HG03457 (cell line): ENCODE results near the gene HOXA2.
A peak's percentile ranks its signal among the peaks of the same experiment; 100 is the strongest.

Source experiments
- ATAC-seq: cut with Tn5 transposase; IDR thresholded peaks from one replicate; pipeline ENCODE4 v1.9.1; 2021; ENCODE audit warnings: moderate number of reproducible peaks; ENCODE audit not compliant: unreplicated experiment

The HOXA2 gene

GRCh38 chr7:27100694-27101170, 1.8 kb downstream of the HOXA2 start:
- ATAC-seq: no peak

DNA sequence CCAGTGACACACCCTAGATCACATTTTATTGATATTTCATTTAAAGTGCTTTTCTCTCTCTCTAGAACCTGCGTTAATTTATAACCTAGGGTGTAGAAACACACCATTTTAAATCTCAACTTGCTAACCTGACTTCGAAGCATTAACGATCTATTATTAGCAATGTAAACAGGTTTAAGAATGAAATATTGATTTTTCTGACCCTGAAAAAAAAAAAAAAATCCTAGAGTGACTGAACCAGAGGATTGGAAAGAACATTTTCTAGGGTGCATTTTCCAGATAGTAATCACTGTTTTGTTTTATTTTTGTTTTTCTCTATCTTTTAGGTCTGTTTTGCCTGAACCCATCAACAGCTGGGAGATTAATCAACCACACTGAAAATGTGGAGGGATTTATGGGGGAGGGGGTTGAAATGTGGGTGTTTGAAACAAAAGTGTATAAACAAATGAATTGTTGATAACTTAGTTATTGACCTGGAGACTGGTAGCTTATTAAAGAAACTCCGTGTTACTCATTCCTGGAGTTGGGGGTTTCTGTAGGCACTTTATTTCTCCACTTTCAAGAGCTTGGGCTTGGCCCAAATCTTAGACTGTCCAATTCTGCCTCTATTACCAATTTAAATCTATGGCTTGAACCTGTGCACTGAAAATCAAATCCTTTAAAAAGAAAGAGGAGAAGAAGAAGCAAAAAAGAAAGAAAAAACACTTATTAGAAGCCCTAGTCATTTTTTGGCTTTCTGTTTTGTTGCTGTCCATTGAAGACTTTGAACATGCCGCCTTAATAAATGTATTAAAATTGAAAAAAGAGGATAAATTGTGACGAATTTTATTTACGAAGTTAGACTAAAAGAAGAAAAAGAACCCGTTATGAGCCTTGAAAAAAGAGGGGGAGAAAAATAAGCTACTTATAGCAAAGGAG, 2.8 kb downstream of the HOXA2 start:
- no peak for ATAC-seq

DNA sequence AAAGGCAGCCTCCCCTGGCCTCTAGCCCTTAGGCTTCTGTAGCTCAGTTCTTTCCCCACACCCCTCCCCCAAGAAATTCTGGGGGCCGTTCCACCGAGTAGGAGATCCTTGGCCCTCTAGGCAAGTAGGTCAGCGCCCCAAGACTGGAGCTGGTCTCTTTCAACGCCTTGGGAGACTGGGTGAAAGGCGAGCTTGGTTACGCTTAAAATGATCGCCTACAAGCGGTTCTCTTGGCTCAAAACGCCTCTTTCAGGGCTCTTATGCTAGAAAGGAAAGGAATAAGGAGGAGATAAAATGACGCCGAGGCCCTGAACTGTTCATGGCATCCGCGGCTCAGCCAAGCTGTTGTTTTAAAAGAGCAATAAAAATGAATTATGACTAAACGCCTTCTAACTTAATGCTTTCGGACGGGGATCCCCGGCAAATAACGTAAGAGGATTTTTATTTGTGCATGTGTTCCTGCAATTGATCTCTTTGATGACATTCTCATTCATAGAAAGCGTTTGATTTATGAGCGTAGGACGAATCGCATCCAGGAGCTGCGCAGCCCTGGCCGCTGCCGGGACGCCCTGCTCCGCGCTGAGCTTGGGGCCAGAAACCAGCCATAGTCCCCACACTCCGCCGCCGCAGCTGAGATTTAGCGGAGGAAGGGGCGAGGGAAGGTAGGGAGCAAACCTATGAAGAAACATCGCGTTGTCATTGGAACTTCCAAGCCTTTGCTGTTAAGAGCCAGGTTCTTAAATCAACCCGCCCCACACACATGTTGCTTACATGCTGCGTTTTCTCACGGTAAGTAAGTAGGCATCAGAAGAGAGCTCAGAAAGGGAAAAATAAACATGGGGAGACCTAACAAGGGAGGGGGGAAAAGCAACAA, 3.7 kb downstream of the HOXA2 start:
- ATAC-seq: no peak

DNA sequence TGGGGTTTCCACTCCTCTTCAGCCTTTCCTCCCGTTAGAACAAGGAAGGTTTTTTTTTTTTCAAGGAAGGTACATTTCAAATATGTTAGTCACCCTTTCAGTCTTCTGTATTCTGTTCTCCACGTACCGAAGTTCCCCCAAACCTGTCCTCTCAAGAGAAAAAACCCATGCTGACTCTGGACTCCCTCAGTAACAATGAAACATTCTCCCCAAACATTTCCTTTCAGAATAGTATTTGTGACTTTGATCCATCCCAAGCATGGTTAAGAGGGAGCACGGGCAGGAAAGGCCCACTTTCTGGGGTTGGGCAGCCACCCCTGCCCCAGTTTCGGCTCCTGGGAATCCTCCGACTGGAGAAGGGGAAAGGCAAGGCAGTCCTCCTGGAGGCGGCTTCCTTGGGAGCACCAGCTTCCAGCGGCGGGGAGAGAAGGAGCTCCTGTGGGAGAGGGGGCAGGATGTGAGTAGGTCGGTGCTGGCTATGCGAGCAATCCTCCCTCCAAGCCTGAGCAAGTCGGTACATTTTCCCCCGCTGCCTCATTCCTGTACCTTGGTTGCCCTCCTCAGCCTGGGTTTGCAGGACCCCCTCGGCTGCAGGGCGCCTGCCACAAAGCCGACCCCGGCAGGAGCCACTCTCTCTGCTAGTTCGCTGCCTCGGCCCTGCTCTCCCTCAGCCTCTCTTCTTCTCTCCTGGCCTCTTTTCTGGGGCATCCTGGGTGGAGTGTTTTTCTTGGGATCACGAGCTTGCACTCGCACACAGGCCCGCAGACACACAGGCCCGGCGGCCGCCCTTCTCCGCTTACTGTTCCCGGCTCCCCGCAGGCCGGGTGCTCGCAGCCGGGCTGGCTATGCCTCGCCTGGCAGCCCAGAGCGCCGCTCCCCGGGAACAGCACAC, 4.6 kb downstream of the HOXA2 start:
- no peak for ATAC-seq

DNA sequence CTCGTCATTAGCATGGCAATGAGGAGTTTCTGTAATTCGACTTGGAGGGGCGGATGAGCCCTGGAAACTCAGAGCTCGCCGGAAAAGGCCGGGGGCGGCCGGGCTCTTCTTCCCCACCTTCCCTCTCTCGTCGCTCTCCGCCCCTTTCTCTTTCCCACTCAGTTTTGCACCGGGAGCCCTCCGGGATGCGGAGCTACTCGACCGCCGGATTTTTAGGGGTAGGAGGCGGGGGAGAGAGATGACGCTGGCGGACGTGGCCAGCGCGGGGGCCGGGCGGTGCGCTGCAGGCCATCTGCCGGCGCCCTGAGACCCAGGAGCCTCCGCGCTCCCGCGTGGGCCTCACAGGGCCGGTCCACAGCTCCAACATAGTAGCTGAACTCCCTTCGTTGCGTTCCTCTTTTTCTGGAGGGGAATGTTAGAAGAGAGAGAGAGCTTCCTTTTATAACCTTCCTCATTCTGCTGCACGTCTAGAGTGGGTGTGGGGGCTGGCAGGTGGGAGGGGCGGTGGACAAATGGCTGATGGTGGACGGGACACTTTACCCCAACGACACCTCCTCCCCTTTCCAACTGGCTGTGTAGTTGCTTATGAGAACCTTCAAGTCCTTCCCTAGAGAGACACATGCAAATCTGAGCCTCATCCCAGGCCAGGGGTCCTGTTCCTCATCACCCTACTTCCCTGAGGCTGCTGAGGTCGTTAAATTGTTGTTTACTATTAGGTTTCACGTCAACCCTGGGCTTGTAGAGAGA, 5.5 kb downstream of the HOXA2 start:
- no peak for ATAC-seq

DNA sequence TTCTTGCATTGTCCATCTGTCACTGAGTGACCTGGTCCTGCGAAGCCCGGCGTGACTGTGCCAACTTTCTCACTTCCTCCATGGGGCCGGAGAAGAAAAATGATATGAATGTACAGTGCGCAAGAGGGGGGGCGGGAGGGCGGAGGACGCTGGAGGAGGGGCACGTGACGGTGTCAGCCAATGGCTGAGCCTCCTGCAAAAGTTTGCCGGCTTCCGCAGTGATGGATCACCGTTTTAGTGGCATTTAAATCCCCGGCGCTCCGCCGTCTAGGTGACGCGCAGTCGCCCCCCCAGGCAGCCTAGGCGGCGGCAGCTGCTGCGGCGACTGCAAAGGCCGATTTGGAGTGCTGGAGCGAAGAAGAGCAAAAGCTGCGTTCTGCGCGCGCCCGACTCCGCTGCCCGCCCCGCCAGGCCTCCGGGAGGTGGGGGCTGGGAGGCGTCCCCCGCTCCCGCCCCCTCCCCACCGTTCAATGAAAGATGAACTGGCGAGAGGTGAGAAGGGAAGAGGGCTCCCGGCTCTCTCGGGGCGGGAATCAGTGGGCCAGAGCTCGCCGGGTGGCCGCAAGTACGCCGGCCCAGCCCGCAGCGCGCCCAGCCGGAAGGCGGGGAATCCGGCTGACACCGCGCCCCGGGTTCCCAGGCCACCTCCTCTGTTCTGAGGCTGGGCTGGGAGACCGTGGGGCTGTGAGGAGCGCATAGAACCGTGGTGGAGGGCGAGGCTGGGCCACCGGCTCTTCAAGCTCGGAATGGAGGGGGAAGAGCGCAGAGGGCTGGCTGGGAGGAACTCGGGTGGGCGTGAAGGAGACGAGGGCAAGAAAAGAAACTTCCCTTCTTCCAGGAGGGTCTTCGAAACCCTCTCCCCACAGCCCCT, 6.4 kb downstream of the HOXA2 start, which contains the start of gene HOXA1:
Gene HOXA1 (minus strand): TSS at position 104 of the 871 bp plus-strand sequence. CDS start 88 bp downstream, at position 16.
- peak; percentile 94 for ATAC-seq

DNA sequence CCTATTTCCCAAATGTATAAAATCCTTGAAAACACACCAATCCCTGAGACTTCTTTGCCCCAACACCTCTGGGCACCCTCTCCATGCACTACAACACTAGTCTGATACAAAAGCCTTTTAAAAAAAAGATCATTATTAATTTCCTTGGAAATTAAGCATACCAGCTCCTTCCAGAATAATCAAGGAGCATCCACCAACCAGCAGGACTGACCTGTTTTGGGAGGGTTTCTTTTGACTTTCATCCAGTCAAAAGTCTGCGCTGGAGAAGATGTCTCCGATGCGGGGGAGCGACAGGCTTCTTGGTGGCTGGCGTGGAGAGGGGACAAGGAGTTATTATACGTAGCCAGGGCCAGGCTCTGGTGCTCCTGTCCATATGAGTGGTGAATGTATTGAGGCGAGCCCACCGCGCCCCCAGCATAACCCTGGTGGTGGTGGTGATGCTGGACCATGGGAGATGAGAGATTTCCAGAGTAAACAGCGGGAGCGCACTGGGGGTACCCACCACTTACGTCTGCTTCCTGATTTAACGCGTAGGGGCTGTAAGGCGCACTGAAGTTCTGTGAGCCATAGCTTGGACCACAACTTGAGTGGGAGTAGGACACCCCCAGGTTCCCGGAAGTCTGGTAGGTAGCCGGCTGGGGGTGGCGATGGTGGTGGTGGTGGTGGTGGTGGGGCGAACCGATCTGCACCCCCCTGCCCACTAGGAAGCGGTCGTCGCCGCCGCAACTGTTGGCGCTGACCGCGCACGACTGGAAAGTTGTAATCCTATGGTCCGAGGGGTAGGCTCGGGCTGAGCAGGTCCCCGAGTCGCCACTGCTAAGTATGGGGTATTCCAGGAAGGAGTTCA, 7.2 kb downstream of the HOXA2 start:
- ATAC-seq: no peak

- no peak for ATAC-seq
These were observed 8.0 kb downstream of the HOXA2 start for GRCh38 chr7:27094304-27095049.

DNA sequence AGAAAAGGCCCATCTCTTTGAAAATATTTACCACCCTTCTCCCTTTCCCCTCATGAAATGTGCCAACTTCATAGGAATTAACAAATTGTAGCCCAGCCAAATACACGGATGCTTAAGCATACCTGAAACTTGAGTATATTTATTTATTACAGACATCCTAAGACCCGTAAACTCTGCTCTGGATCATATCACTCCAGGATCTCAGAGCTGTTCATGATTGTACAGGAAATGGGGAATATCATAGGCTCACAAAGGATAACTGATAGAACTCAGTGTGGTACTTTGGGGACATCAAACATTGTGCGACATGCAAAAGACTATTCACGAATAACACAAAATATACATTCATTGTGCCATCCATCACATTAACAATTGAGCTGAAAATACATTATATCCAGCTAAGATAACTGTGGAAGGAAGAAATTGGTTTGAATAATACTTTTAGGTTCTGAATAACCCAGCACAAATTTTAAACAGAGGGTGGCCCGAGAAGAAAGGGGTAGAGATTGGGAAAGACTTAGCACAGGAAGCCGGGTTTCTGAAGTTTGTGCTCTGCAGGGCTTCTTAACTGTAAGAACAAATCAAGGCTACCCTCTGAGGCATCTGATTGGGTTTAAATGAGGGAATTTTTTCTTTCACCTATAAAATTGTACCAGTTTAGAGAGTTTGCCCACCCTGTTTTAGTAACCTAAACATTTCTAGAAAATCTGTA, 9.1 kb downstream of the HOXA2 start:
- no peak for ATAC-seq

GRCh38 chr7:27092819-27093110, 9.7 kb downstream of the HOXA2 start:
- no peak for ATAC-seq

DNA sequence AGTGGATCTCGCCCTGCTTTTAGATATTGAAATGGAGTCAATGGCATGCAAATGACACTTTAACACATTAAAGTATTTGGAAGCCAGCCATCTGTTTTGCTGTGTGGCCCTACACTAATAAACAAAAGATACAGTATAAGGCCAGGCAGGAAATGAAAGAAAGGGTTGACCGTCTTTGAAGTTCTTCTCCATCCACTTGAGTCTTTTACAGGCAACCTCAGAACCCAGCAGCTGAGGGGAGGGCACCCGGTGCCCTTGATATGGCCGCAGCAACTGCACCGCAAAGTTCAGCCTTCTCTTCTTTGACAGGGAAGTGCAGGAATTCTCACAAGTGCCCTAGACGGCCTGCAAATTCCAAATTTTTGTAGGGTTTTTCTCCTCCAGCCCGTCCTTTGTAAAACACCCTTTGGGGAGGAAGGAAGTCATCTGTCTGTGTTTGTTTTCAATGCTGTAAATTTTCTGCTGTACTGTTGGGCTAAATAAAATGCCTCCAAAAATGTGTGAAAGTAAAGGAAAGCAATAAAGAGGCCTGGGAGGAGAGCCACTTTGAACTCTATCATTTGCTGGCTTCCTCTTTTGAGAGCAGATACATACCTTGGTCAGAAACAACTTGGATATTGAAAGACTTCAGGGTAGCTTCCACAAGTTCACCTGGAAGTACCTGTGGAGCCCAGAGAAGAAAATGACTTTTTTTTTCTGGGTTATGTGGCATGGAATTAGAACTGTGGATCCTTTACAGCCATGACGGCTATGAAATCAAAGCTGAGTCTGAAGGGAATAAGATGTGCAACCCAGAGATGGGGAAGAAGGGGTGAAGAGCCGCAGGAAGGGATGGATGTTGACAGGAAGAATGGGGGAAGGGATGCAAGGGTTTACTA, 10.3 kb downstream of the HOXA2 start:
- ATAC-seq: no peak

- ATAC-seq: no peak
These were observed 11.4 kb downstream of the HOXA2 start for GRCh38 chr7:27091105-27091504.

DNA sequence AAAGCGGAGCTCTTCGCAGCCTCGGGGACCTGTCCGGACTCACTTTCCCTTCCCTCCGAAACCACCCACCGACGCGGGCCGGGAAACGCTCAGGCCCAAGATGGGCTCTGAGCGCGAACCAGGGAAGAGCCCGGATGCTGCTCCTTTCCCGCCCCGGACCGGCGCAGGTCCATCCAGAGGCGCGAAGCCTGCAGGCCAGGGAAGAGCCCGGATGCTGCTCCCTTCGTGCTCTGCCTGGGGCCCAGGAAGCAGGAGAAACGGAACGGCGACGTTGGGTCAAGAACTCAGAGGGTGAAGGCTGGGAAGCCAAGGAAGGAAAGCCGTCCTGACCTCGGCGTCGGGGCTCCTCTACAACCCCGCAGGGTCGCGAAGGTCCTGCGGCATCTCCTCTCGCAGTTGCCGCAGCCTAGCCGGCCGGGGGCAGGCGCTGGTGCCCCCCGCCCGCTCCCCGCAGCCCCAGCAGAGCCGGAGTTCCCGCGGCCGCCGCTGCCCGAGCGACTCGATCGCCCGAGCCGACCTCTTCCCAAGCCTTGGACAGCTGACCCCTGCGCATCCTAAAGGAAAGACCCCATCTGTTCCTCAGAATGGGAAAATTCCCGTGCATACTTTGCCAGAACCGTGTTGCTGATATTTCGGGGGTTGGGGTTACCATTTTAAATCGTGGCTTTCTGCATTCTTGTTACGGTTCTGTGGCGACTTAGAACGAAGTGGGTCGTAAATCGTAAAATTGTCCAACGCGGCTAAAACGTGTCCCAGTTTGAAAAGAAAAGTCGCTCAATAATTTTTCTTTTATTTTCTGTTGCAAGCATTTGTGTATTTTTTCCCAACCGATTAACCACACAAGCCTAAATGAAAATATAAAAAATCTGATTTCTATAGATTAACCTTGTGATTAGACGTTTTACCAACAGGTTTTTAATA, 14.2 kb downstream of the HOXA2 start:
- ATAC-seq: no peak

DNA sequence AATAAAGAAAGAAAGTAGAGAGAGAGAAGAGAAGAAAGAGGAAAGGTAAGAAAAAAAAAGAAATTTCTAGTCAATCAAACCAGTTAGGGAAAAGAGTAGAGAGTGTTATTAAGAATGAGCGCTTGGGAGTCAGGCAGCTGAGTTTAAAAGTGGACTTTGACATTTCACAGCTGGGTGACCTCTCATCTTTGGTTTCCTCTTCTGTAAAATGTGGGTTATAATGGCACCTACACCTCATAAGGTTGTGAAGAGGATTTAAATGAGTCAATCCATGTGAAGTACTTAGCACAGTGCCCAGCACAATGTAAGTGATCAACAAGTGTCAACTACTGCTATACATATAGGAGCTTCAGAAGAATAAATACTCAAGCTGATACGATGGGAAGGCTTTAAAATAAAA, 18.8 kb downstream of the HOXA2 start:
- no peak for ATAC-seq

GRCh38 chr7:27082171-27082570, 20.3 kb downstream of the HOXA2 start:
- ATAC-seq: no peak
